ENCODE measurements around the gene PACS1. TPM values are rescaled to one million over a fixed set of nuclear protein-coding genes. Genes with fewer than 3 reads are reported as not detected.

The PACS1 gene
- polyA plus RNA-seq, 3 donors: 8.1 to 36.8 (median 12.4) TPM

GRCh38 chr11:66168289-66168688, 98.2 kb downstream of the PACS1 start:
- Mint-ChIP-seq H3K27me3 (ENCODE audit: low read depth in 3 of 3) (peaks cover 0 to 3% (median 0%) of the 10 kb centered on the region in 3 donors), H3K27ac (no peak overlapping the region), H3K9me3 (no peaks in the 10 kb centered on the region), H3K4me1 (no peaks in the 10 kb centered on the region), H3K4me3 (no peak overlapping the region), H3K36me3 (peaks cover 12 to 16% of the 10 kb centered on the region in 2 donors)
- Histone ChIP-seq H3K4me1 (ENCODE audit: control insufficient read depth in 1 of 2, insufficient read depth in 2 of 2, low read length in 2 of 2) (no peaks in the 10 kb centered on the region), H3K79me2 (ENCODE audit: insufficient read depth, low read length) (no peaks in the 10 kb centered on the region), H3K4me2 (replicated peaks; ENCODE audit: extremely low read depth, low read length, poor library complexity, severe bottlenecking) (no peak overlapping the region), H3K4me3 (replicated peaks in 1 of 3; ENCODE audit: low read depth in 2 of 3, low read length in 3 of 3) (no peak overlapping the region), H3K9me3 (replicated peaks in 1 of 2; ENCODE audit: control insufficient read depth in 1 of 2, insufficient read depth in 1 of 2, low read length in 2 of 2) (no peaks in the 10 kb centered on the region), H2AFZ (ENCODE audit: insufficient read depth, low read depth, low read length, poor library complexity, severe bottlenecking) (no peak overlapping the region), H3K36me3 (replicated peaks in 1 of 2; ENCODE audit: control insufficient read depth in 1 of 2, insufficient read depth in 2 of 2, low read length in 2 of 2) (peaks cover 3 to 10% of the 10 kb centered on the region in 2 donors), H3K27ac (ENCODE audit: low read depth in 1 of 2, low read length in 2 of 2) (no peak overlapping the region), H3K27me3 (ENCODE audit: control insufficient read depth in 2 of 2, insufficient read depth in 2 of 2, low read length in 2 of 2) (no peaks in the 10 kb centered on the region), H4K20me1 (ENCODE audit: insufficient read depth, low read length) (peaks cover 57% of the 10 kb centered on the region), H3K9ac (ENCODE audit: insufficient read depth, low read length, poor library complexity, severe bottlenecking) (no peak overlapping the region)
- WGBS (ENCODE audit: insufficient coverage): 100% methylated on average over 4 of the region's 7 CpGs
- TF ChIP-seq, protein P1, sequence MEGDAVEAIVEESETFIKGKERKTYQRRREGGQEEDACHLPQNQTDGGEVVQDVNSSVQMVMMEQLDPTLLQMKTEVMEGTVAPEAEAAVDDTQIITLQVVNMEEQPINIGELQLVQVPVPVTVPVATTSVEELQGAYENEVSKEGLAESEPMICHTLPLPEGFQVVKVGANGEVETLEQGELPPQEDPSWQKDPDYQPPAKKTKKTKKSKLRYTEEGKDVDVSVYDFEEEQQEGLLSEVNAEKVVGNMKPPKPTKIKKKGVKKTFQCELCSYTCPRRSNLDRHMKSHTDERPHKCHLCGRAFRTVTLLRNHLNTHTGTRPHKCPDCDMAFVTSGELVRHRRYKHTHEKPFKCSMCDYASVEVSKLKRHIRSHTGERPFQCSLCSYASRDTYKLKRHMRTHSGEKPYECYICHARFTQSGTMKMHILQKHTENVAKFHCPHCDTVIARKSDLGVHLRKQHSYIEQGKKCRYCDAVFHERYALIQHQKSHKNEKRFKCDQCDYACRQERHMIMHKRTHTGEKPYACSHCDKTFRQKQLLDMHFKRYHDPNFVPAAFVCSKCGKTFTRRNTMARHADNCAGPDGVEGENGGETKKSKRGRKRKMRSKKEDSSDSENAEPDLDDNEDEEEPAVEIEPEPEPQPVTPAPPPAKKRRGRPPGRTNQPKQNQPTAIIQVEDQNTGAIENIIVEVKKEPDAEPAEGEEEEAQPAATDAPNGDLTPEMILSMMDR (IDR thresholded peaks at IDR 0.05): no peak
- DNase-seq: no peak
- intact Hi-C loops (cut with micrococcal nuclease): no loop called here

- Mint-ChIP-seq H3K27ac (peak overlapping the region in 1 of 7 donors; percentile 73), H3K36me3 (peaks cover 10 to 20% of the 10 kb centered on the region in 2 donors)
Observed at GRCh38 chr11:66172146-66172545, 102.1 kb downstream of the PACS1 start.

More at GRCh38 chr11:66172146-66172545, 102.1 kb downstream of the PACS1 start:
- Histone ChIP-seq H3K27ac (ENCODE audit: low read depth in 1 of 2, low read length in 2 of 2) (no peak overlapping the region), H3K4me1 (ENCODE audit: control insufficient read depth in 1 of 2, insufficient read depth in 2 of 2, low read length in 2 of 2) (no peaks in the 10 kb centered on the region), H3K9me3 (replicated peaks in 1 of 2; ENCODE audit: control insufficient read depth in 1 of 2, insufficient read depth in 1 of 2, low read length in 2 of 2) (no peaks in the 10 kb centered on the region), H3K4me2 (replicated peaks; ENCODE audit: extremely low read depth, low read length, poor library complexity, severe bottlenecking) (no peak overlapping the region), H3K36me3 (replicated peaks in 1 of 2; ENCODE audit: control insufficient read depth in 1 of 2, insufficient read depth in 2 of 2, low read length in 2 of 2) (peaks cover 3 to 10% of the 10 kb centered on the region in 2 donors), H2AFZ (ENCODE audit: insufficient read depth, low read depth, low read length, poor library complexity, severe bottlenecking) (no peak overlapping the region), H3K4me3 (replicated peaks in 1 of 3; ENCODE audit: low read depth in 2 of 3, low read length in 3 of 3) (no peak overlapping the region), H3K9ac (ENCODE audit: insufficient read depth, low read length, poor library complexity, severe bottlenecking) (no peak overlapping the region), H4K20me1 (ENCODE audit: insufficient read depth, low read length) (peaks cover 60% of the 10 kb centered on the region), H3K79me2 (ENCODE audit: insufficient read depth, low read length) (no peaks in the 10 kb centered on the region), H3K27me3 (ENCODE audit: control insufficient read depth in 2 of 2, insufficient read depth in 2 of 2, low read length in 2 of 2) (no peaks in the 10 kb centered on the region)
- Mint-ChIP-seq H3K9me3 (no peaks in the 10 kb centered on the region), H3K4me1 (no peaks in the 10 kb centered on the region), H3K4me3 (no peak overlapping the region), H3K27me3 (ENCODE audit: low read depth in 3 of 3) (no peaks in the 10 kb centered on the region)
- no peak for DNase-seq
- 99% methylated on average over 8 of the region's 8 CpGs for WGBS (ENCODE audit: insufficient coverage)
- TF ChIP-seq, protein P1 (IDR thresholded peaks at IDR 0.05): no peak
- intact Hi-C loops (cut with micrococcal nuclease): no loop called here
